SHP77 treated with DMSO at 0.1 percent for 48 hours (cell line): Measurements from ENCODE around the gene MRPL37.
"Not testable (repeated sequence)": the region's sequence is repeated elsewhere in the genome, so short reads cannot be mapped to it uniquely, and the experiment has no call there.

Experiments
- DNase-seq: peaks from one replicate; lab custom pipeline; 2025; lab: John Stamatoyannopoulos, UW

The MRPL37 gene

DNA sequence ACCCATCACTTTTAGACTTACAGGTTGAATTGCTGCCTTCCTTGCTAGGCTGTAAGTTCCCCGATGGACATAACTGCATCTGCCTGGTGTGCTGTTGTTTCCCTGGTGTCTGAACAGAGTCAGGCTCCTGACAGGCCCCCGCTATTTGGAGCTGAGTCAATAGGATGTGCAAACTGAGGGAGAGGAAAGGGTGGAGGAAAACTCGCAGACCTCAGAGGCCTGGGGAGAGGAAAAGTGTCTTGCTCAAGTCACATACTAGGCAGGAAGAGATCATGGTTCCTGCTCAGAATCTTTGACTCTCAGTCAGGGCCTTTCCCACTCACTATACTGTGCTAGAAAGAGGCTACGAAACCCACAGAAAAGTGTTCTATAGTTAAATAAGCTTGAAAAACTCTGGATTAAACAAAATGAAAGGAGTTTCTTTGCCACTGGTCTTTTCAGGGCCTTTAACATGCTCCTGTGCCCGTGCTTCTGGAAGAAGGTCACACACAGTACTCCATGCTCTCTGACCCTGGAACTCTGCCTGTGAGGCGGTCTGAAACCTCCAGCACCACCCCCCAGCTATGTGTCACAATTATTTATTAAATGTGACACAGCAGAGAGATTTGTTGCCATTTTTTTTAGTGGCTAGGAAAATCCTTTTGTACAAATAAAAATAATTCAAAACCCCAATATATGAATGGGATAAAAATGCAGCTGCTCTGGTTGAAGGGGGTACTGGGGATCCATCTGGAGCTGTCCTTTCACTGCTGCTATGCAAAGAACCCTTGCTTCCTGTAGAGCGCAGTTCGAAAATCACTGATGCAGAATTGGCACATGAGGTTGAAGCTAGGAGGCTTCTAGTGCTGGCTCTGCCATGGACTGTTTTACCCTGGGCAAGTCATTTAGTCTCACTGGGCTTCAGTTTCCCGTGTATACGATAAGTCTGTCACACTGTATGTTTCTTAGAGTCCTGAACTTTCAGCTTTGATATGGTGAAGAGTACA lies 27.1 kb upstream of the MRPL37 start:
- DNase-seq = no peak

DNA sequence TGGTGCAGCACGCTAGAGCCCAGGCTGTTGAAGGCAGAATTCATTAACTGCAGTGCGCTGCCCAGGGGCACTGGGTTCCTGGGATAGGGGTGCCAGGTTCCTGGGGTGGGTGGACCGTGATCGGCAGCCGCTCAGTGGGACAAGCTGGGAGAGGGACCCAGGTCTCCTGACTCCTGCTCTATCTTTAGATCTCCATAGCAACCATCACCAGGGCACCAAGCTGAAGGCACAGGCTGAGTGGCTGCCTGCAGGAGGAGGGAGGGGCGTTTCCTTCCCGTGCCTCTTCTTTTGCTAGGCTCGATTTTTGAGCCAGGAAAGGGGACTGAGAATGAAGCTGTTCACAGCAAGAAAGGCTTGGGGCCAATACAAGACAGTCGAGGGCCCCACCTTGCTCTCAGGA lies 26.3 kb upstream of the MRPL37 start:
- DNase-seq = no peak

DNA sequence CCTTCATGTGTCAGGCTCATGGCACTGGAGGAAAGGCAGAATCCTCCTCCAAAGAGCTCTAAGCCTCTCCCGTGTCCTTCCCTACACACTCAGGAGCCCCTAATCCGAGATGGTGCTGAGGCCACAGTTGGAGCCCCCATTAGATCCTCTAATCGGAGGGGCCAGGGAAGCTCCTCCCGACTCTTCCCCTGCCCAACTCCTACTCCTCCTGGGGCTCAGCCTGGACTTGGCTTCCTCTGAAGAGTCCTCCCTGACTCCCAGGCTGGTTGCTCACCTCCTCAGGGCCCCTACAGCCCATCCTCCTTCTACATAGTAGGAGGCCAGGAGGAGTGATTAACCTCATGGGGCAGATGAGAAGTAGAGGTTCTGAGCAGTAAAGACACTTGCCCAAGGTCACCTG lies 25.9 kb upstream of the MRPL37 start:
- DNase-seq = no peak

DNA sequence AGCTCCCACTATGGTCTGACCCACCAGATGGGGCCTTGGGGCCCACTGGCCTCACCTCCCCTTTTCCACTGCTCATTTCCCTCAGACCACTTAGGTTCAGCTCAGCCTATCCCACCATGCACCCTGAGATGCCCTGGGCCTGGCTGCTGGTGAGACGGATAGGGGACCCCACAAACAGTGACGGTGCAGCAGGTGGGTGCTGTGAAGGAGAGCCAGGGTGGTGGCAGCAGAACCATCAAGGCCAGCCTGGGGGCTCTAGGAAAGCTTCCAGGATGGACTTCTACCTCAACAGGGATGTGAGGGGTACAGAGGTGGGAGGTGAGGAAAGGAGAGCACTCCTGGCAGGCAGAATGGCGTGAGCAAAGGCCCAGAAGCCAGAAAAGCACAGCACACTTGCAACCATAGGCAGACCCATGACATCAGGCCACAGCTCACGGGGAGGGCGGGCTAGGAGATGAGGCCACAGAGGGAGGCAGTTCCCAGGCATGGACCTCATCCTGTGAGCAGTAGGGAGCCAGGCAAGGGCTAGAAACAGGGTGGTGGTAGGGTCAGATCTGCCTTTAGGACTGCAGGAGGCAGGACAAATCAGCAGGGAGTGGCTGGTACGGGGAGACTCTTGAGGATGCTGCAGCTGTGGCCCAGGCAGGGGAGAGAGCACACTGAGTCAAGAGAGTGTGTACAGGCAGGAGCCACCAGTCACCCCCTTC lies 23.2 kb upstream of the MRPL37 start:
- DNase-seq = no peak

DNA sequence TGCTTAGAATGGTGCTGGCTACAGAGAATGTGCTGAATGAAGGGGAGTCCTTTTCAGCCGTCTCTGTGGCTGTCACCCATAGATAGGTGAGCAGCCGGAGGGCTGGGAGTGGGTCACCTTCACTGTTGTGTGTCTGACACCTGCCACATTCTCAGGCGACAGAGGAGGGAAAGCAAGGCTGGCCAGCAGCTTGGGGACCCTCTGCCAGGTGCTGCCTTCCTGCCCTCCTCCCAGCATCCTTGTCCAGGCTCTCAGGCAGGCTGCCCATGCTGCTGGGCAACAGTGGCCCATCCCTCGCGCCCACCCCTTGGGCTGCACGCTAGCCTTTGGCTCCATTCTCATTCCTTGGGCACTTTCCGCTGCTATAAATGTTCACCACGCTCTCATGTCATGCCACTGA lies 22.2 kb upstream of the MRPL37 start:
- no peak for DNase-seq

DNA sequence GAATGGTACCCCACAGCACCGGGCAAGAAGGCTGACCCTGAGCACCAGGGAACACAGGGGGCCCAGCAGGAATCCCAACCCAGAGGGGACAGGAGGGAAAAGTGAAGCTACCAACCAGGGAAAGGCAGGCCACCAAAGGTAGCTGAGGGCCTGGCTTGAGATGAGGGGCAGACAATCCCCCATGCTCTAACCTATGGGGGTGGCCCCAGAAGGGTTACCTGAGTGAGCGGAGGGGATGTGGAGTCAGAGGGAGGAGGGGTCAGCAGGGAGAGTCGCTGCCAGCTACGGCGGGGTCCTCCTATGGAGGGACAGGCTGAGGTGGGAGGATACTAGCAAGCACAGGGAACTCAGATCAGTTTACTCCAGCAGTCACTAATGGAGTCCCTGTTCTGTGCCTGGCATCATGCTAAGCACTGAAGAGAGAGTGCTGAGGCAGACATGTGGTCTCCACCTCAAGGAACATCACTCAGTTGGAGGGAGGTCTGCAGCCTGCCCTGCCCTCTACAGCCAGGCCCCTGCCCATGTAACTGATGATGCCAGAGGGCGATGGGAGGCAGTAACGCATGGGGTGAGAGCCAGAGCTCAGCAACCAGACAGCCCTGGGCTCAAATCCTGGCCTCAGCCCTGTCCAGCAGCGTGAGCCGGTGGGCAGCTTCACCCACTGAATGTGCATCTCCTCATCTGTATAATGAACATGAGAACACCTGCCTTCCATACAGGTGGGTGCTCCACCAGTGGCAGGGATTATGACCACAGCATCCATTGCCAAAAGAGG lies 21.5 kb upstream of the MRPL37 start:
- no peak for DNase-seq

DNA sequence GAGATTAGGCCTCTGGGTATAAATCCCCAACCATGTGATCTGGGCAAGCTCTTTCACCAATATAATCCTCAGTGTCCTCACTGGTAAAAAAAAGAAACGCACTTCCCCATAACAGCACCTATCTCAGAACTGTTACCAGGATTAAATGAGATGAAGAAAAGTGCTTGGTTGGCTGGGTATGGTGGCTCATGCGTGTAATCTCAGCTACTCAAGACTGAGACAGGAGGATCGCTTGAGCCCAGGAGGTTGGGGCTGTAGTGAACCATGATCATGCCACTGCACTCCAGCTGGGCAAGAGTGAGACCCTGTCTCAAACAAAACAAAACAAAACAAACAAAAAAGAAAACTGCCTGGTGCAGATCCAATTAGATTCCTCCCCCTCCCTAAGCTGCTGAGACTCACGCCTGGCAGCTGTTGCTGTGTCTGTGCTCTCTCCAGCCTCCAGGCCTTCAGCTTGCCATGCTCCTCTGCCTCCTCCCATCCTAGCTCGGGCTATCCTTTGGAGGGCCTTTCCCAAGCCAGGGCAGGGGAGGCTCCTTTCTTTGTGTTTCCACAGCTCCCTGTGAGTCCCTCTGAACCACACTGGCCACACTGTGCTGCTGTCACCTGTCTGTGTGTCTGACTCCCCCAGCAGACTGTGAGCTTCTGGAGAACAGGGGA lies 19.1 kb upstream of the MRPL37 start:
- DNase-seq = no peak

DNA sequence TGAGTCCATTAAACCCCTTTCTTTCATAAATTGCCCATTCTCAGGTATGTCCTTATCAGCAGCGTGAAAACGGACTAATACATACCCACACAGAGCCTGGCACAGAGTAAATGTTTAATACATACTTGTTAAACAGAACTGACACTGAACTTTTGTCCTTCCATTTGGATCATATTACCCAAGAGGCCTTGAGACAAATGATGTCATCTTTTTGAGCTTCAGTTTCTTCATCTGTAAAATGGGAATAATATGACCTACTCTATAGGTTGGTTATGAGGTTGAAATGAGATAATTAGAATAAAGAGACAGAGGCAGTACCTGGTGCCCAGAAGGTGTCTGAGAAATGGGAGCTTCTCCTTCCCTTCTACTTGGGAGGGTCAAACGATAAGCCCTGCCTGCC lies 13.9 kb upstream of the MRPL37 start:
- DNase-seq = no peak

DNA sequence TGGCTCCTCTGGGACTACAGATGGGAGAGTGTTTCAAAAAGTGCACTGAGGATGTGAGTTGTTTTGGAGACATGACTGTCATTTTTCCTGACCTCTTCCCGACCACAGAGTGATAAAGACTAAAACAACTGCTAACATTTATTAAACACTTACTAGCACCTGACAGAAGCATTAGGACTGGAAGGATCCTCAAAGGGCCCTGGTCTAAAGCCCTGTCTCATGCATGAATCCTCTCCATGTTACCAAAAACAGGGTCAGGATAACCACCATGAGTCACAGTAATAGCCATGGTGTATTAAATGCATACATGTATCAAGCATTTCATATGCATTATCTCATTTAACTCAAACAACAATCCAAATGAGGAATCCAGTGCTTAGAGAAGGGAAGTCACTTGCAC lies 11.7 kb upstream of the MRPL37 start:
- no peak for DNase-seq

DNA sequence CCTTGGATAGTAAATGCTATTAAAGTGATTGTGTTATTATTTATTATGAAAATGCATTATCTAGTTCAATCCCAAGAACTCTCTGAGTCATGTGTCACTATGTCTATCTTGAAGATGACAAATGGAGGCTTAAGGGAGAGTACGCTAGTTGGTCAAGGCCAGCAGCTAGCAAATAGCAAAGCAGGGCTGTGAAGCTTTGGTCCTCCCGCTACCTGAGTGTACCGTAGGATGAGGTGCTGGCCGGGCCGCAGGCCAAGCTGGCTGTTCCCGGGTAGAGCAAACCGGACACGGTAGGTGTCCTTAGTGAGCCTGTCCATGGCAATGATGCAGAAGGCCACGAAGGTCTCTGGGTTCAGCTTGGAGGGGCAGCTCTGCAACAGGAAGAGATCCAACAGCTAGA lies 9.4 kb upstream of the MRPL37 start:
- DNase-seq = no peak

DNA sequence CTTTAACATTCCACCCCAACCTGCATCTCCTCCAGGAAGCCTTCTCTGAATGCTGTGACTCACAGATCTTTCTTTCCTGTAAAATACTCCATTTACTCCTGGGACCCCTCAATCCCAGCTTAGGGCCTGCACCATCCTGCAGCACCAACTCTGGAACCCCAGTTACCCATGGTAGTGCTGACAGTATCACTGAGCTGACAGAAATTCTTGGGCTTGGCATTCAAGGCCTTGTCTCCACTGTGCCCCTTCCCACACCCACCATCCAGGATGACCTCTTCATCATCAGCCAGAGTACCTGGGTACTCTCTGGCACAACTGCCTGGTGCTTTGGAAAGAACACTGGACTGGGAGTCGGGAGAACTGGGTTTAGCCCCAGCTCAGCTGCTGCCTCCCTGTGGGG lies 8.4 kb upstream of the MRPL37 start:
- DNase-seq = no peak

DNA sequence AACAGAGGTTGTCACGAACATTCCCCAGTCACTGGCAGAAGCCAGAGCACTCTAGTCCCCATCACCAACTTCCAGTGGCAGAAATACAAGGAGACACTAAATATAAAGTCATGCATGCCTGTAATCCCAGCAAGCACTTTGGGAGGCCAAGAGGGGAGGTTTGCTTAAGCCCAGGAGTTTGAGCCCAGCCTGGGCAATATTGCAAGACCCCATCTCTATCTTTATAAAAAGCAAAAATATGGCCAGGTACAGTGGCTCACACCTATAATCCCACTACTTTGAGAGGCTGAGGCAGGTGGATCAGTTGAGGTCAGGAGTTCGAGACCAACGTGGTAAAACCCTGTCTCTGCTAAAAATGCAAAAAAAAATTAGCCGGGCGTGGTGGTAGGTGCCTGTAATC lies 6.5 kb upstream of the MRPL37 start:
- DNase-seq = no peak

DNA sequence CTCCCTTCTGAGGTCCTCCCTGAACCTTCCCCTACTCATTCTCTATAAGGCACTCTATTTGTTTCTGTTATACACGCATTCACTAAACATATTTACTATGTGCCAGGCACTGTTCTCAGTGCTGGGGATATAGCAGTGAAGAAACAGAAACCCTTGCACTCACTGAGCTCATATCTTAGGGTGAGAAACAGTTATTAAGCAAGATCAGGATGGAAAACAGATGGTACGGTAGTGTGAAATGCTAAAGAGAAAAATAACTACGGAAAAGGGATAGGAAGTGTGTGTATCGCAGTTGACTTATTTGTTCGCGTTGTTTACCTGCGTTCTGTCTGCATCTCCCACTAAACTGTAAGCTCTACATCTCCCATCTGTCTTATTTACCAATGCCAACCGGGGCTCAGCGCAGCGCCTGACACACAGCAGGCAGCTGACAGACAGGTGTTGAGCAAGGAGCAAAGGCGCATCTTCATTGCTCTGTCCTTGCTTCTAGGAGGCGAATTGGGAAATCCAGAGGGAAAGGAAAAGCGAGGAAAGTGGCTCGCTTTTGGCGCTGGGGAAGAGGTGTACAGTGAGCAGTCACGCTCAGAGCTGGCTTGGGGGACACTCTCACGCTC lies 709 bp upstream of the MRPL37 start:
- no peak for DNase-seq

DNA sequence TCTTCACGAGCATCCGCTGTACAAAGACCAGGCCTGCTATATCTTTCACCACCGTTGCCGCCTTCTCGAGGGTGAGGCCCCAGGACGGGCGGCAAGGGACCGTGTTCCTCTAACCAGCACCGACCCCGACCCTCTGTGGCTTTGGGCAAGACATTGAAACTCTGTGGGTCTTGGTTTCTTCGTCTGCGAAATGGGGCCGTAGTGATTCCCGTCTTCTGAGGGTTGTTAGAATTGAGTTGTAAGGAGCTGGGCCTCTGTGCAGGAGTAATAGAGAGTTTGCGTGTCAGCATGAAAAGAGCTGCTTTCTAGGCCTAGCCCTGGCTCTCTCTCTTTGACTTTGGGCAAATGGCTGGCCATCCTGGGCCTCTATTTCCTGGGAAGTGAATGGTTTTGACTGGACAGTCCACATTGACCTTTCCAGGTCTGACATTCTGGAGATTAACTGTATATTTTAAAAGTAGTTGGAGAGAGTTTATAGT lies 591 bp downstream of the MRPL37 start:
- no peak for DNase-seq

DNA sequence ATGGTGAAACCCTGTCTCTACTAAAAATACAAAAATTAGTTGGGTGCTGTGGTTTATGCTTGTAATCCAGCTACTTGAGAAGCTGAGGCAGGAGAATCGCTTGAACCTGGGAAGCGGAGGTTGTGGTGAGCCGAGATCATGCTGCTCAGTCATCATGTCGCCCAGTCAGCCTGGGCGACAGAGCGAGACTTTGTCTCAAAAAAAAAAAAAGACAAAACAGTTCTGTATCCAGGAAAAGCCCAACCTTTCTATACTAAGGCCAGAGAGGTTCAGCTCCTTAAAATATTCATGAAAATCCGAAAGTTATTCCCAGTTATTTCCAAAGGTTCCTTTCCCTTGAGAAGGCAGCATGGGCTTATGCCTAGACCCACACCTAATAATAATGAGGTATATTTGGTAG lies 4.2 kb downstream of the MRPL37 start:
- no peak for DNase-seq

DNA sequence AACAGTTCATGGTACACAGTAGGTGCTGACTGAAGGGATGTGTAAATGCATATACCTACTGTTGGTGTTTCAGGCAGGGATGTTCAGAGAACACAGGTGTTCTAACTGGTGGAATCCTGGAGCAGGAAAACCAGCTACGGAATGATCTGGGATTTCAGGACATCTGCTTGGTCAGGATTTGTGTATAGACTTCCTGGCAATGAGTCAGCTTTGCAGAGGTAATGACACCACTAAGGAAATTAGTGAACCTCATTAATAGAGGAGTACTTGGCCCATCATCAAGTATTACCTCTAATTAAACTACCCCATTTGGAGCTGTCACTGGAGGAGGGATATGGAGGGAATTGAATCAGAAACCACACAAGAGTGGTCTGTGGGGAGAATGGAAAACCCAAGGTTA lies 7.3 kb downstream of the MRPL37 start:
- no peak for DNase-seq

DNA sequence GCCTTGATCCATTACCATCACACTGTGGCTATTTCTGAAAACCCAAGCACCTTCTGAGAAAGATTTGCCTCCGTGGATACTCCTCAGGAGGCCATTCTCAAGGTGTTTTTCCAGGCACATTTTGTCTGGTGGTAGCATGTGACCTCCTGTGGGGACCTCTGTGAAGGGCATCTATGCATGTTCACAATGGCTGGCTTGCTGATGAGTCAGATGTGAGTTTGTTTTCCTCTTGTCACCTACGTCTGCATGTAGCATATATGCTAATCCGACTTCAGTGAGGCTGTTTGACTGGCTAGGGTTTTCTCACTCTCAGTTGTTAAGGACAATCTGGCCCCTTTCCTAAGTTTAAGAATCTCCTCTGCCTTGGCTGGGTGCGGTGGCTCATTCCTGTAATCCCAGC lies 7.9 kb downstream of the MRPL37 start:
- DNase-seq = not testable (repeated sequence)

DNA sequence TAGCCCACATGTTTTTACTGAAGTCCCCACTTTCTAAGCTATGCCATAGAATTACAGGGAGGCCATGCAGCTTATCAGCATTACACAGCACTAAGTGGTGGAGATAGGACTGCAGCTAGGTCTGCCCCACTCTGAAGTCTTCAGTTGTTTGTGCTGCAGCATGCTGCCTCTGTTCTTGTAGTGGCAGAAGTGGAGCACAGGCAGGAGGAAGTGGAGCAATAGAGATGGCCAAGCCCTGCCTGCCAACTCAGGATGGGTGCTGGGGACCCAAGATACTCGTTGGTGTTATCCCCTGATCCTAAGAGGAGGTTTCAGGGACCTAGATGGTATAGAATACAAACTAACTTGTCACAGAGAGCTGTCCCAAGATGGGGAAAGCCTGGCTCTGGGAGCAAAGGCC lies 12.9 kb downstream of the MRPL37 start:
- DNase-seq = no peak

DNA sequence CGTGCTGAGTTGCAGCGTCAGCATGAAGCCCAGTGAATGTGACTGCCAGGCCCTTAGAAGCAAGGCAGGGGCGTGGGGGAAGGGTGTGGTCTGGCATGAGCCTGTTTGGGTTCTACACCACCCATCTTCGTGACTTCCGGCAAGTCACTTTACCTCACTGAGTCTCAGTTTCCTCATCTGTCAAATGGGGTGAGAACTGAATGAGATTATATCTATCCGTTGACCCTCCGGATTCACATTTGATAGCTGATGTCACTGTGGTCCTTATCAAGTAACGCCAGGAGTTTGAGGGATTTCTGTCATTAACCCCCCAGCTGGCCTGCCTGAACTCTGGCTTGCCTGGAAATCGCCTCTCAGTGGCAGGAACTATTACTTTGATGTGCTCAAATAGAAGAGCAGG lies 15.6 kb downstream of the MRPL37 start:
- no peak for DNase-seq

DNA sequence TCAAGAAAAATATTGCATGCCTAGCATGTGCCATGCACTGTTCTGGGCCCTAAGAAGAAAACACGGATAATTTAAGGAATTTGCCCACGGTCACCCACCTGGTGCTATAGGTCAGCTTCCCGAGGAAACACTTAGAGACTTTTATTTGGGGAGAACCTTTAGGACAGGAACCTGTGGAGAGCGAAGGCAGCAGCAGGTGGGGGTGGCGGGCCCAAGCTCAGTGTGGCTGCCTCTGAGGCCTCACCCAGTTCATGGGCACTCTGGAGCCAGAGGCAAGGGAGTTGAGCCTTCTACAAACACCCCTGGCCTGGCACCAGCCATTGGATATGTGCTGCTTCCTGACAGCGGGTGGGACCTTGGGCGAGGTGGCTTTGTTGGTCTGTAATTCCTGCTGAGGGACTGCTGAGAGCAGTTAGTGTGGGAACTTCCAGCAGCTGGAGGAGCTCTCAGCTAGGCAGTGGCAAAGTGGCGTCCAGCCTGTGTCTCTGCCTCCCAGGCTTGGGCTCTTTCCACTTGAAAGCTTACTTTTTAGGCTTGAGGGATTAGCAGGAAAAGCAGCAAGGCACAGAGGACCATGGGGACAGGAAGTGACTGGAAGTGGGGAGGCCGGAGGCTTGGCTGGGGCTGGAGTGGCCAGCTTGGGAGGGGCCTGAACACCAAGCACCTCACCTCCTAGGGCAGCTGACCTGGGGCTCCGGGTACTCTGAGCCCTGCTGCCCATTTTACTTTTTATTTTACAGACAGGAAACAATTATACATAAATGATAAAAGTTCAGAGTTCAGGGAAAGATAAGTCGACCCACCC lies 19.1 kb downstream of the MRPL37 start:
- DNase-seq = no peak

DNA sequence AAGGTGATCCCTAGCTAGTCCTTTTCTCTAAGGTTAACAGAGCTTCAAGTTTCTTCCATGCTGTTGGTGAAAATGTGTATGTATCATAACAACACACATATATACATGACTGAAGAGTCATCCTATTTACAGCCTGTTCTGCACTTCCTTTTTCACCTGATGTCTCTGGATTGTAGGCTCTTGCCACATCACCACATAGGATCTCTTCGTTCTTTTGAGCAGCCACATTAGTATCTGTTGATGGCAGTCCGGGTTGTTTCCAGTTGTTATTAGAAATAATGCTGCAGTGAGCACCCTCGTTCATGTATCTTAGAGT lies 19.7 kb downstream of the MRPL37 start:
- no peak for DNase-seq
